Kidney tubule cell (primary cell): ENCODE data around the gene REEP3.
"Not testable (repeated sequence)": the region's sequence is repeated elsewhere in the genome, so short reads cannot be mapped to it uniquely, and the experiment has no call there.

Source experiments
- DNase-seq: peaks from one replicate; pipeline ENCODE4 v3.0.0-alpha.2; 2018; ENCODE audit warnings: low spot score

The REEP3 gene

DNA sequence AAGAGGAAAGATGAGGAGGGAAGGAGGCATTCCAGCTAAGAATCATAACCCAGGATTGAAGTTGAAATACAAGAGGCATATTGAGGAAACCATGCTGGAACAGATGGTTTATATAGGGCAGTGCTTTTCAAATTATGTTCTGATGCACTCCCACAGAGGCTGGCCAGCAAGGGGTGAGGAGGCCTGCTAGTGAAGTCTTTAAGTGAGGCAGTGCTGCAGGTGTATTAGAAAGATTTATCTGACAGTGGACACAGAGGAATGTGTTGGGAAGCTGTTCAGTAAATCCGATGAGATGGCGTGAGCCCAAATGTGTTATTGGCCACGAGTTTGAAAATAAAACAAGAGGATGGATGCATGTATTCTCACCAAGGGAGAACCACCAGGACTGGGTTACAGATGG, 28.6 kb downstream of the REEP3 start:
- no peak for DNase-seq

DNA sequence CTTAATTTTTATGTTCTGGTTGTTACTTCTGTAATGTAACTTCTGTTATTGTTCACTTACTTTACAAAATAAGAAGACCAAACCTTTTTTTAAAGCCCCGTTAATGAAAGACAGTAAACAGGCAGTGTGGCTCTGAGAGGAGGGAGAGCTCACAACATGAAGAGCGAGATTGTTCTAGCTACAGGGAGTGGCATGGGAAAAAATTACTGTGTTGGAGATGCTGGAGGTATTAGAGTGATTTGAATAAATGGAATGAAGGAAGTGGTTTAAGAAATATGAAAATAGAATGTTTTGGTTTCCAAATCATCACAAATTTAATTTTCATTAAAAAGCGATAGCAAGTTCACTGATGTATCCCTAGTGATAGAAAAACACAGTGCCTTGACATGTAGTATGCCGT, 31.8 kb downstream of the REEP3 start:
- DNase-seq: peak; percentile 68

DNA sequence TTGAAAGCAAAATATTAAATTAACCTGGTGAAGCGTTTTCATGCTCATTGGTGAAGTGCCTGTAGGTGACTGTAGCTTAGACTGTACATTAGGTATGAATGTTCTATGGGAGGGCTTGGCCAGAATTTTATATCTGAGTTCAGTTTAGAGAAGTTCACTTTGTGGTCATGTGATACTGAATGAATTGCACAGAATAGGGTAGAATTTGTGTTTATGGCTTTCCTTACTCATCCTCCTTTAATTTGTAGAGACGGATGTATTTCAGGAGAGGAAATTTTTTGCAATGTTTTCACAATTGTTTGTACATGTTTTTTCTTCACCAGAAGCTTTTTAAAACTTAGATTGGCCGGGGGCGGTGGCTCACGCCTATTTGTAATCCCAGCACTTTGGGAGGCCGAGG, 32.3 kb downstream of the REEP3 start:
- no peak for DNase-seq

DNA sequence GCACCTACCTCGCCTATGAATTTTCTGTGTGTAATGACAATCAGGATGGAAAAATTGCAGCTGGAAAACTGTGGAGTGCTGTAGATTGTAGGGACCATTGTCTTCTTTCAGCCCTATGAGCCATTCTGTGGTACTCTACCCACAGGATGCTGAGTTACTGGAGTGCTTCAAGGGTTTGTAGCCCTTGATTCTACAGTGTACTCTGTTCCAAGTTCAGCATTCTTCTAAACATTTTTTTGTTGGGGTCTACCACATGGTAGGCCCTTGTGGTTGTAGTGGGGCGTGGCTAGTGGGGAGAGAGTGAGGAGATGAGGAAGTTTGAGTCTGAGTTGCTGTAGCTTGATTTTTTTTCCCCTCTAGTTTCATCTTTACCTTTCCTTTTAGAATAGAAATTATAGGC, 33.5 kb downstream of the REEP3 start:
- DNase-seq: peak; percentile 88

DNA sequence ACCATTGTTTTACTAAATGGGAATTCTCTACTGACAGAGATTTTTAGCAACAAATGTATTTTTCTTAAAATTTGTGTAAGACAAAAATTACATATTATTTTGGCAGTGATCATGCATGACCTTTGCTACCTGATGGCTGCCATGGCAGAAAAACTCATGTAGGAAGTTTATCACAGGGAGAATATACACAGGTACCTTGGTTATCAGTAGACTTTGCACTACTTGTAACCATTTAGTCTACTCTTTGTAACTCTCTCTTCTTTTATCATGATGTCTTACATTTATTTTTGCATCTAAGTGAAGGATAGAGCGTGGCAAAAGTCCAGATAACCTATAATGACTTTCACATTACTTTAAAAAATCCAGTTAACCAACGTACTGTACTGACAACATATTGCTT, 34.1 kb downstream of the REEP3 start:
- no peak for DNase-seq

DNA sequence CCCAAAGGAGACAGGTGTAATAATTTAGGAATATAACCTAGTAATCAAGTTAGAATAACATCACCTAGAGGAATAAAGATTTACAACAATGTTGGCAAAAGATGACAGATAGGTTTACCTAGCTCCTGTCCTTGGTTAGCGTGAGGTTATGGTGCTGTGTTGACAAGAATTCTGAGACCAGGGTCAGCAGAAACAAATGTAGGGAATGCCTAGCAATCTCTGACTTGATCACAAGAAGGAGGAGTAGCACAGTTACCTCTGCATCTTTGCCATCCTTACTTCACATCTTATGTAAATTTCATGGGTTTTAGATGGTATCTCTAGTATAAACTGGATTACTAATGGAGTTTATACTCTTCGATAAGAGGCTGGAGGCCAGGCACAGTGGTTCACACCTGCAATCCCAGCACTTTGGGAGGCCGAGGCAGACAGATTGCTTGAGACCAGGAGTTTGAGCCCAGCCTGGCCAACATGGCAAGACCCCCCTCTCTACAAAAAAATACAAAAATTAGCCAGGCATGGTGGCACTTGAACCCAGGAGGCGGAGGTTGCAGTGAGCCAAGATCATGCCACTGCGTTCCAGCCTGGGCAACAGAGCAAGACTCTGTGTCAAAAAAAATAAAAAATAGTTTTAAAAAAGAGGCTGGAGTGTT, 37.1 kb downstream of the REEP3 start:
- no peak for DNase-seq

DNA sequence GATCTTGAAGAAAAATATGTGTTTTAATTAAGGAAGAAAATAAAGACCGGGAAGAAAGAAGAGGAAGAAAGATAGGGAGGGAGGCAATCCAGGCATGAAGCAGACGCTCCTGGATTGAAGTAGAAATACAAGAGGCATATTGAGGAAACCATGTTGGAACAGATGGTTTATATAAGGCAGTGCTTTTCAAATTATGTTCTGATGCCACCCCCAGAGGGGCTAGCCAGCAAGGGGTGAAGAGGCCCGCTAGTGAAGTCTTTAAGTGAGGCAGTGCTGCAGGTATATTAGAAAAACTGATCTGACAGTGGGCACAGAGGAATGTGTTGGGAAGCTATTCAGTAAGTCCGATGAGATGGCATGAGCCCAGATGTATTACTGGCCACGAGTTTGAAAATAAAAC, 40.1 kb downstream of the REEP3 start:
- DNase-seq: no peak

DNA sequence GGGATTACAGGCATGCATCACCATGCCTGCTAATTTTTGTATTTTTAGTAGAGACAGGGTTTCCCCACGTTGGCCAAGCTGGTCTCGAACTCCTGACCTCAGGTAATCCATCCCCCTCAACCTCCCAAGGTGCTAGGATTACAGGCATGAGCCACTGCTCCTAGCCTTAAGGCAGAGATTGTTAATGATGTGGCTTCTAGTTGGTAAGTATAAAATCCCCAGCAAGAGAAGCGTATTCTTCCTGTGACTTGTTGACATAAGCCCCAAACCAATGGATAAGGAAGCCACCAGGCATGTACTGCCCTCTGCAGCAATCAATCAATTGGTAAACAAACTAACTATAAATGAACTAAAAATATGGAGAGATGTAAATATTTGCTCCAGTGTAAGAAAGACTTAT, 41.2 kb downstream of the REEP3 start:
- no peak for DNase-seq

DNA sequence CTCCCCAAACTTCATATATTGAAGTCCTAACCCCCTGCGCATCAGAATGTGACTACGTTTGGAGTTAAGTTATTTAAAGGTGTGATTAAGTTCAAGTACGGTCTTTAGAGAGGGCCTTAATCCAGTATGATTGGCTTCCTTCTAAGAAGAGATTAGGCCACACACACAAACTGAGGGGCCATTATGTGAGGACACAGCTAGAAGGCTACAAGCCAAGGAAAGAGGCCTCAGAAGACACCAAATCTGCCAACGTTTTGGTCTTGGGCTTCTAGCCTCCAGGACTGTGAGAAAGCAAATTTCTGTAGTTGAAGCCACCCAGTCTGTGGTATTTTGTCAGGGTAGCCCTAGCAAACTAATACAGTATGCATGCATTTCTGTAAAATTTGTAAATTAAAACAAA, 41.7 kb downstream of the REEP3 start:
- no peak for DNase-seq

DNA sequence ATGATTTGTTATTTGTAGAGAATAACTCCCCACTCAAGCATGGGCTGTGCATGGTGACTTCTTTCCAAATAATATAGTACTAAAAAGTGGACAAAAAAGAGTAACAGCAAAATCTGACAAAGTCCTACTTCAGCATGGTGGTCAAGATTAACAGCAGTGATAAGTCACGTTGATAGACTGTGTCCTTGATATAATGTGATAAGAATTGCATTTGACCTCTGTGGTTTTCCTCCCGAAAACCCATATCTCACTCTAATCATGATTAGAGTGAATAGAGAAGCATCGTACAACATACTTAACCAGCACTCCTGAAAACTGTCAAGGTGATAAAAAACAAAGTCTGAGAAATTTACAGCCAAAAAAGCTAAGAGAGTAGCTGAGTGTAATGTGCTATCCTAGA, 42.4 kb downstream of the REEP3 start:
- DNase-seq: no peak

DNA sequence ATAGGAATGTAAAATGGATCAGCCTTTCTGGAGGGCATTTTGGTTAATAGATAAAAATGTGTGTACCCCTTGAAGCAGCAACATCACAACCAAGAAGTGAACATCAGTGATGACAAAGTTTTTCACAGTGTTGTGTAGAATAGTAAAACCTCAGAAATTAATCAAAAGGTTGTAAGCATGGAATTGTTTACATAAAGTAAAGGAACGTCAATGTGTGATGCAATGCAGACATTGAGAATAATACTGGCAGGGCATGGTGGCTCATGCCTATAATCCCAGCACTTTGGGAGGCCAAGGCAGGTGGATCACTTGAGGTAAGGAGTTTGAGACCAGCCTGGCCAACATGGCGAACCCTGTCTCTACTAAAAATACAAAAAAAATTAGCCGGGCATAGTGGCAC, 43.5 kb downstream of the REEP3 start:
- not testable (repeated sequence) for DNase-seq

DNA sequence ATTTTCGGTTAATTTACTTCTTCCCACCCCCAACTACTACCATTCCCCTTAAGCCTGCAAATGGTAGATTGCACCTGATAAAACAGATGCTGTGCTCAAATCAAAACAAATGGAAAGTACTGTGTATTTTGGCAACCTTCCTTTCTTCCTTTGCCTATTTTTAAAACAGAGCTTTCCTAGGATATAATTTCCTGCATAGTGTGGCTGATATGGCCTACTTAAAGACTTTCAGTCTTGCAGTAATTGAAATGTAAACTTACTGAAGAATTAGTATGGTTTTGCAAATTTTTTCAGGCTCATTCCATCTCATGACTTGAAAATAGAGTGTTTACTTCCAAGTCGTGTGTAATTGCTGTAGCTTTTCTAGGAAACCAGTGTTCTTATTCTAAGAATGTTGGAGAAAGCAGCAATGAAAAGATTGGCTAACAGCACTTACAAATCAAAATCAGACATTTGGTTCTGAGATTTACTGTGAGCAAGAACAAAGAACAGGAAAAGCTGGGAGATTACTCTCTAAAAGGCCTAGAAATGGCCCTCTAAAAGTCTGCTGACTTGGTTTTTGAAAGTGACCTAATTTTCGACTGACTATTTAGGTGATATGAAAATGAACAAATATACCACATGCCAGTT, 52.0 kb downstream of the REEP3 start:
- no peak for DNase-seq

DNA sequence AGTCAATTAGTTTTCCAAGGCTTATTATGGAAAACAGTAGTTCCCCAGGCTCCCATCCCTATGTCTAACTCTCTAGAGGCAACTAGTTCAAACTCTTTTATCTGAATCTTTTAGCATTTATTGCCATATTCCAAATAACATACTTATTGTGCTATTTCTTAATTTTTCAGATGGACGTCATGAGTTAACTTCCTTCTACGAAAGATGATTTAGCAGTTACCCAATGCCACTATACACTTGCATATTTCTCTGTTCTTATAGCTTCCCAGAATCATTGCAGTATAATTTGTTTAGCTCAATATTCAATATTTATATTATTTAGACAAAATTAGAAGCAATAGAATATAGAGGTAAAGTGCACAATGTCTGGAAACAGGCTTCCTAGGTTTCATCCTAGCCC, 52.8 kb downstream of the REEP3 start:
- no peak for DNase-seq

DNA sequence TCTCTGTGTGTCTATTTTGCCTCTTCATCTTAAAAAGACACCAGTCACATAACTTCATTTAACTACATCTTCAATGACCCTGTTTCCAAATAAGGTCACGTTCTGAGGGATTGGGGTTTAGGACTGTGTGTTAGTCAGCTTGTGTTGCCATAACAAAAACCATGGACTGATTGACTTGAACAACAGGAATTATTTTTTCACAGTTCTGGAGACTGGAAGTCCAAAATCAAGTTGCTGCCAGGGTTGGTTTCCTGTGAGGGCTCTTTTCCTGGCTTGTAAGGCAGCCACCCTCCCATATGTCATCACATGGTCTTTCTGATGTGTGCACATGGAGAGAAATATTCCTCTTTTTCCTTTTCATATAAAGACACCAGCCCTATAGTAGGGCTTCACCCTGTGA, 55.3 kb downstream of the REEP3 start:
- DNase-seq: no peak

DNA sequence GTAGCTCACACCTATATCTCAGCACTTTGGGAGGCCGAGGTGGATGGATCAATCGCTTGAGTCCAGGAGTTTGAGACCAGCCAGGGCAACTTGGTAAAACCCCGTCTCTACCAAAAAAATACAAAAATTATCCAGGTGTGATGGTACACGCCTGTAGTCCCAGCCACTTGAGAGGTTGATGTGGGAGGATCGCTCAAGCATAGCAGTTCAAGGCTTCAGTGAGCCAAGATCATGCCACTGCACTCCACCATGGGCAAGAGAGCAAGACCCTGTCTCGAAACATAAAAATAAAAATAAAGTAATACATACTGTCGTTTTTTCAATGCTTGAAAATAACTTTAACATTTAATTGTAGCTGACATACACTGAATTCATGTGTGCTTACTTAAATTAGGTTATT, 57.3 kb downstream of the REEP3 start:
- no peak for DNase-seq

DNA sequence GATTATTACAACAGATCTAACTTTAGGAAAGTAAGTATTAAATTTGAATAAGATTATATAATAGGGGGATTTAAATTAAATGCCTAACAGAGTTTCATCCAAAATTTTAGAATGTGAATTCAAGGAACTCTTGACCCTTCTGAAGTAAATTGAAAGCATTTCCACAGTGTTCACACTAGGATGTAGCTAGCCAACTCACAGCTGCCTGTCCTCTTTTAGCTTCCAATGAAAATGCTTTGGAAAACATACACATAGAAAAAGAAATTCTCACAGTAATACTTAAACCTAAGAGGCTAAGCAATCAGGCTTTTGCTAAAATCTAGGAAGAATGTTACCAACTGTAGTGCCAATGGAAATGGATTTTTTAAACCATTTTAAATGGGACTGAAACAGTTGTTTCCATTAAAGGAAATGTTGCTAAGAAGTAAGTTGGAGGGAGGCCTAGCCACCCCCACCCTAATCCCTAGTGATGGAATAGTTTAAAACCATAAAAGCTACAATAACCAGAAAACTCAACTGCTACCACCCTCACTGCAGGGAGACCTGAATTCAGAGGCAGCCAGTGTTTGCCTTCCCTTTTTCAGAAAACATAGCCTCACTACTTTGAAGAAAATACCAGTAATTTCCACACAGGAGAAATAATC, 58.3 kb downstream of the REEP3 start:
- no peak for DNase-seq

DNA sequence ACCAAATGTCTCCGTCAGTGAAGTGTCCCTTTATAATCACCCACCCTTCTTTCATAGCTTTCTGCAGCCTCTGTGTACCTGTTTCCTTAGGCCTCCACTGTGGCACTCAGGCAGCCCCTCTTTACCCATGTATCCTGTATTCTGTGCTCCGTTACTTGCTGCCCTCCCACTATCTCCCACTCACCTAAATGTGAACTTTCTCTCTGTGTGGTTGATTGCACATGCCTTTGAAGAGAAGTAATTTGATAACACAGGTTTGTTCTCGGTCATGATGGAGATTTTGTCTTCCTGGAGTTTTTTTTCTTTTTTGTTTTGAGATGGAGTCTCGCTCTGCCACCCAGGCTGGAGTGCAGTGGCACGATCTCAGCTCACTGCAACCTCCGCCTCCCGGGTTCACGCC, 61.5 kb downstream of the REEP3 start:
- no peak for DNase-seq

DNA sequence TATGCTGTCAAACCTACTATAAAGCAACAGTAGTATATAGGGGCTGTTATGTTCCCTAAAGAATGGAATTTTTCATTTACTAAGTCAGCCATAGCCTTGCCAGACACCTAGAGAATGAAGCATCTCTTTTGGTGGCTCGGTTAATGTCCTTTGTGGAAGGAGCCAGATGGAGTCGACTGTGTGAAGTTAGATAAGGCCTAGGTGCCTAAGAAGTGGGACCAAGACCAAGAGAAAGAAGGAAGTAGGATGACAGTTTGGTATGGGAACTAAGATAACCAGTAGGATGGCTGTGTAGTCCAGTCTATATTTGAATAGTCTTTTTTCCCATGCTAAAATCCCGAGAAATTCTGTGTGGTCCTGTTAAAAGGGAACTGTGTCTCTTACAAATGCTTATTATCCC, 62.2 kb downstream of the REEP3 start:
- DNase-seq: no peak

DNA sequence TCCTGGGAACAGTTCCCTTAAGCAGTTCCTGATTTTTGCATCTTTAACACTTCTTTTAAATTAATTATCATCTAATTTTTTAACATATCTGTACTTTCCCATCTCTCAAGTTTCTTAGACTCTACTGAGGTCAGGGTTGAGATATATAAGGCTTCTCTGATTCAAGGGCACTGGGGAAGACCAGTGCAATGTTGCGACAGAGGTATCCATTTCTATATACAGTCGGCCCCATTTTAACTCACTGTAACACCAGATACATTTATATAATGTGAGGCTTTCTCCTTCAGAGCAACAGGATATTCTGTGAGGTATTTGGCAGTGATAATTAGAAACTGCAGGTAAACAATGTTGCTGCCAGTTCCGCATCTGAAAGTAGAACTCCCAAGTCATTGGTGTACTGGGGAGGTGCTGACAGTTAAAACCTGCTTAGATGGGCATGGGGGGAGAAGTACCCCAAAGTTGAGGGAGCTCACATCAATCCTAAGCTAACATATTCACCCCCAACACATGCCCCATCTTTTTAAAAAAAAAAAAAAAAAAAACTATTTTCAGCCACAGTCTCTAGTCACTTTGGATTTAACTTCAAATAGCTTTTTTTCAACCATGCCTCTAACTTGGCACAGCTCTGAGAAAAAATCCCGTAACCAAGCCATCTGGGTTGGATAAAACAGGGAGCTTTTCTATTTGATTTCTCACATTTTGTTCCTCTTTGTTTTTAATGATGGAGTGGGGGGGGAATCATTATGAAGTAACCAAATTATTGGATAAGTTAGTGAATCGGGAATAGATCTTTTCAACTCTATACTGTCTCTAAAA, 62.9 kb downstream of the REEP3 start:
- DNase-seq: no peak

DNA sequence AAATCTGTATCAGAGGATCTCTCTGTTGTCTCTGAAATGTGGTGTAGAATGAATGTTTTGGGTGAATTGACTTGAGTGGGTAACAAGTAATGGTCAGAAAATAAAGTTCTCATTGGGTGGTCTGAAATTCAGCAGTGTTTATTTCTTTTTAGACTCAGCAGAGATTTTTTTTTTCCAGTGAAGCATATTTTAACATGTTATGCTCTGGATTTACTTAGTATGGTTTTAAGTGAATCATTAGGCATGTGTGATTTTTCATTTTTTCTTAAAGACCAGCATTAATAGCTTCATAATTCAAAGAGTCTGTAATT, 63.5 kb downstream of the REEP3 start:
- no peak for DNase-seq

DNA sequence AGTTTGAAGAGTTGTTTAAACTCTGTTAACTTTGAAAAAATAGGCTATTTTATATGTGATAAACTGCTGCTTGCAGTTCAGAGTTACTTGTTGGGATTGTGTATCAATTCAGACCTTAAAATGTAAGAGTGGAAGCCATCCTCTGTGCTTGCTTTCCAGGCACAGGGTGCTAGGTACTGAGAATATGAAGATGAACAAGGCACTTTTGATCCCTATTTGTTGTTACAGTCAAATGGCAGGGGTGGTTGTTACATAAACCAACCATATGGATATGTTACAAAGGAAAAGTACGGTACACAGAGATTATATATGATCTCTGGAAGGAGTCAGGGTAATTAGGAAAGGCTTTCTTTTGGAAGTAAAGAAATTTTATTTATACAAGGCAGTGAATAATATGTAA, 63.8 kb downstream of the REEP3 start:
- no peak for DNase-seq

DNA sequence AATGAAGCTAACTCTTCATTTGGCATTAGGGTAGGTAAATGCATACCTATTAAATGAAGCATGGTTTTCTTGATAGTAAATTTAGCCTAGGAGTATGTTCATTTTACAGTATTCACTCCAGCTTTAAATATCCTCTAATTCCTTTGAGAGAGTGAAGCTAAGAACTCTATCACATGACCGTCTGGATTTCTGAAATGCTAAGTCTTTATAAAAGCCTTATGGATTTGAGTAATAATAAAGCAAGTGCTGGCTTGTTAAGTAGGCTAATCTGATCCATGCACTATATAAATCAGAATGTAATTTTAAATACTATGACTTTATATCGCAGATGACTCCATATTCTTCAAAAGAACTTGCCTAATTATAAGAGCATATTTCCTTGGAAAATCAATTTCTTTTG, 64.8 kb downstream of the REEP3 start:
- no peak for DNase-seq

DNA sequence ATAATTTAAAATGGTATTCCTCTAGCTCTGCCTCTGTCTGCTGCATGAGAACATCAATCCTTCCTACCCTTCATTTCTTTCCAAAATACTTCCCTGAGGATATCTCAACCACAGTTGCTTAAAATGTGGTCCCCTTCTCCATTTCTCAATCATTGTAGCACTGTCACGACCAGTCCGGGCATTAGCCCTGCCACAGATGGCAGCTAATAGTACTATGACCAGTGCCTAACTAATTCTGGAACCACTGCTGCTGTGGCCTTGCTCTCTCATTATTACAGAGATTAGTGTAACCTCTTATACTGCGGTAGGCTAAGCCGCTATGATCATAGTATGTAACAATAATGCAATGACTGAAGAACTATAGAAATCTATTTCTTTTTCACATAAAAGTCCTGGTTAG, 66.0 kb downstream of the REEP3 start:
- no peak for DNase-seq
